Endodermal cell (in vitro differentiated cells): ENCODE data around the gene SFMBT2. TPM values are rescaled to one million over a fixed set of nuclear protein-coding genes. Genes with fewer than 3 reads are reported as not detected.

Source experiments
- DNase-seq: peaks from one replicate; pipeline ENCODE4 v3.0.0-alpha.2; 2017
- H3K27ac ChIP-seq: 2 replicates; pipeline ENCODE4 v1.5.1; 2013; ENCODE audit warnings: mild to moderate bottlenecking, low read depth, low read length, moderate library complexity
- H3K27me3 ChIP-seq: 2 replicates; pipeline ENCODE4 v1.6.1; 2013; ENCODE audit warnings: mild to moderate bottlenecking, low read length, moderate library complexity; ENCODE audit not compliant: insufficient read depth, control insufficient read depth, poor library complexity, severe bottlenecking
- H3K36me3 ChIP-seq: 2 replicates; pipeline ENCODE4 v1.7.0; 2013; ENCODE audit warnings: mild to moderate bottlenecking, low read length, moderate library complexity; ENCODE audit not compliant: control insufficient read depth, insufficient read depth
- H3K4me1 ChIP-seq: one replicate; pipeline ENCODE4 v1.7.0; 2013; ENCODE audit warnings: low read length; ENCODE audit not compliant: control insufficient read depth, insufficient read depth
- H3K4me3 ChIP-seq: 2 replicates; pipeline ENCODE4 v1.5.1; 2013; ENCODE audit warnings: mild to moderate bottlenecking, low read length, moderate library complexity
- H3K9ac ChIP-seq: 2 replicates; pipeline ENCODE4 v1.6.1; 2013; ENCODE audit warnings: mild to moderate bottlenecking, low read length, moderate library complexity; ENCODE audit not compliant: poor library complexity, severe bottlenecking; ENCODE audit errors: extremely low read depth
- H3K9me3 ChIP-seq: 2 replicates; pipeline ENCODE4 v1.6.1; 2013; ENCODE audit warnings: mild to moderate bottlenecking, low read length, moderate library complexity; ENCODE audit not compliant: control insufficient read depth
- H3K27ac Mint-ChIP-seq: 2 replicates; pipeline ENCODE4 v1.8.0; 2020; ENCODE audit warnings: mixed read lengths
- H3K27me3 Mint-ChIP-seq: 2 replicates; pipeline ENCODE4 v1.8.0; 2021; ENCODE audit warnings: mild to moderate bottlenecking, mixed read lengths; ENCODE audit not compliant: insufficient read depth
- H3K36me3 Mint-ChIP-seq: 2 replicates; pipeline ENCODE4 v1.8.0; 2020; ENCODE audit warnings: low read depth, mixed read lengths
- H3K4me1 Mint-ChIP-seq: 2 replicates; pipeline ENCODE4 v1.8.0; 2020; ENCODE audit warnings: mixed read lengths
- H3K4me3 Mint-ChIP-seq: 2 replicates; pipeline ENCODE4 v1.8.0; 2020; ENCODE audit warnings: mild to moderate bottlenecking, moderate library complexity, mixed read lengths
- H3K9me3 Mint-ChIP-seq: 2 replicates; pipeline ENCODE4 v1.8.0; 2020; ENCODE audit warnings: mild to moderate bottlenecking, mixed read lengths
- CTCF ChIP-seq: fragments of 200-600 bp; sonication (generic); conservative IDR thresholded peaks from 2 replicates; pipeline ENCODE4 v1.5.0; 2021; ENCODE audit warnings: antibody characterized with exemption, mild to moderate bottlenecking
- WGBS, 2 experiments: methylation state at CpG; one replicate each; pipeline versions ENCODE4 v1.1.5 to v1.1.7; 2013; ENCODE audit warnings: missing lambda C conversion rate in 2 of 2, mixed read lengths in 1 of 2; ENCODE audit not compliant: insufficient coverage in 1 of 2, insufficient read length in 1 of 2; 5-methylcytosine and 5-hydroxymethylcytosine counted together
- total RNA-seq, 2 donors: library from RNA; stranded (reverse); fragmentation: NEBNext Ultra II Directional in 1 of 2; extraction: Animal tissue kit (Norgen Biotek cat#: 25700) in 1 of 2; gene quantifications; 2 replicates in 1 of 2; 3 replicates in 1 of 2; pipeline ENCODE4 v1.2.1, GENCODE V29; 2021

The SFMBT2 gene
- total RNA-seq, 2 donors from 2014 or later = 3.9 to 5.3 TPM

GRCh38 chr10:7316839-7317238, 94.0 kb downstream of the SFMBT2 start:
- Histone ChIP-seq H3K4me1 (no peaks in the 10 kb centered on the region), H3K9me3 (peaks cover under 1% of the 10 kb centered on the region), H3K27ac (no peak overlapping the region), H3K27me3 (no peaks in the 10 kb centered on the region), H3K9ac (no peak overlapping the region), H3K36me3 (no peaks in the 10 kb centered on the region), H3K4me3 (no peak overlapping the region)
- Mint-ChIP-seq H3K27ac (no peak overlapping the region), H3K36me3 (no peaks in the 10 kb centered on the region), H3K4me3 (no peak overlapping the region), H3K9me3 (no peaks in the 10 kb centered on the region), H3K4me1 (no peaks in the 10 kb centered on the region), H3K27me3 (no peaks in the 10 kb centered on the region)
- TF ChIP-seq CTCF = no peak
- DNase-seq = no peak
- WGBS, 2 experiments = 87% methylated on average over 2 of the region's 2 CpGs; no CpG with 5 or more reads in 1 of the 2 experiments

- no peak for DNase-seq
- no peak overlapping the region for H3K27ac ChIP-seq
- H3K36me3 Mint-ChIP-seq = no peaks in the 10 kb centered on the region
- H3K9me3 ChIP-seq = no peaks in the 10 kb centered on the region
- H3K36me3 ChIP-seq = no peaks in the 10 kb centered on the region
- no peaks in the 10 kb centered on the region for H3K4me1 ChIP-seq
- no peaks in the 10 kb centered on the region for H3K4me1 Mint-ChIP-seq
- no peaks in the 10 kb centered on the region for H3K27me3 Mint-ChIP-seq
- H3K27ac Mint-ChIP-seq = no peak overlapping the region
- no peak overlapping the region for H3K4me3 Mint-ChIP-seq
- no peak for TF ChIP-seq CTCF
- no peak overlapping the region for H3K4me3 ChIP-seq
- H3K9ac ChIP-seq = no peak overlapping the region
- no peaks in the 10 kb centered on the region for H3K9me3 Mint-ChIP-seq
- 83 to 85% methylated on average over 1 to 2 of the region's 2 CpGs for WGBS, 2 experiments
- H3K27me3 ChIP-seq = no peaks in the 10 kb centered on the region
Measured at GRCh38 chr10:7315906-7316305, 94.9 kb downstream of the SFMBT2 start.

GRCh38 chr10:7314170-7314569, 96.7 kb downstream of the SFMBT2 start:
- H3K4me1 Mint-ChIP-seq = no peaks in the 10 kb centered on the region
- H3K36me3 Mint-ChIP-seq = no peaks in the 10 kb centered on the region
- no peak overlapping the region for H3K27ac ChIP-seq
- no peaks in the 10 kb centered on the region for H3K9me3 ChIP-seq
- no peak overlapping the region for H3K27ac Mint-ChIP-seq
- no peaks in the 10 kb centered on the region for H3K4me1 ChIP-seq
- no peak for TF ChIP-seq CTCF
- H3K9ac ChIP-seq = no peak overlapping the region
- 94 to 100% methylated on average over 4 of the region's 4 CpGs for WGBS, 2 experiments
- no peak for DNase-seq
- H3K4me3 Mint-ChIP-seq = no peak overlapping the region
- H3K27me3 ChIP-seq = no peaks in the 10 kb centered on the region
- H3K4me3 ChIP-seq = no peak overlapping the region
- no peaks in the 10 kb centered on the region for H3K27me3 Mint-ChIP-seq
- H3K36me3 ChIP-seq = no peaks in the 10 kb centered on the region
- H3K9me3 Mint-ChIP-seq = no peaks in the 10 kb centered on the region
